ENCODE results near the gene CCDC92. TPM values are rescaled to one million over a fixed set of nuclear protein-coding genes. Genes with fewer than 3 reads are reported as not detected.

CCDC92 gene
- total RNA-seq, 1 experiment from 2014 or later, result 32.3 TPM

- H3K4me3 Mint-ChIP-seq (ENCODE audit: unreplicated experiment), result no peak overlapping the region
- intact Hi-C loops (cut with micrococcal nuclease), result no loop called here
- ChIA-PET POLR2A (no interaction called here), CTCF (interaction anchor here (0.7 to 1.3 kb wide), 2 partner anchors 9 to 155 kb away, joined by 3 to 6 read pairs; no protein-coding TSS in a partner anchor)
- no peaks in the 10 kb centered on the region for H3K9me3 Mint-ChIP-seq (ENCODE audit: unreplicated experiment)
- no peaks in the 10 kb centered on the region for H3K36me3 Mint-ChIP-seq (ENCODE audit: insufficient read depth, unreplicated experiment)
- DNase-seq (ENCODE audit: unreplicated experiment), result no peak
- TF ChIP-seq CTCF (IDR thresholded peaks at IDR 0.05; ENCODE audit: unreplicated experiment), result no peak
- BruUV-seq (replicated peaks), result no TSS peak
- H3K27ac Mint-ChIP-seq (ENCODE audit: low read depth, unreplicated experiment), result no peak overlapping the region
- no peaks in the 10 kb centered on the region for H3K27me3 Mint-ChIP-seq (ENCODE audit: insufficient read depth, unreplicated experiment)
- H3K4me1 Mint-ChIP-seq (ENCODE audit: insufficient read depth, unreplicated experiment), result no peaks in the 10 kb centered on the region
Observed at GRCh38 chr12:123958876-123959275, 13.8 kb downstream of the CCDC92 start.

- intact Hi-C loops (cut with micrococcal nuclease), result no loop called here
- no peak for DNase-seq (ENCODE audit: unreplicated experiment)
- Mint-ChIP-seq H3K27ac (ENCODE audit: low read depth, unreplicated experiment) (no peak overlapping the region), H3K27me3 (ENCODE audit: insufficient read depth, unreplicated experiment) (no peaks in the 10 kb centered on the region), H3K9me3 (ENCODE audit: unreplicated experiment) (no peaks in the 10 kb centered on the region), H3K4me3 (ENCODE audit: unreplicated experiment) (no peak overlapping the region), H3K36me3 (ENCODE audit: insufficient read depth, unreplicated experiment) (no peaks in the 10 kb centered on the region), H3K4me1 (ENCODE audit: insufficient read depth, unreplicated experiment) (no peaks in the 10 kb centered on the region)
- ChIA-PET CTCF (interaction anchor here (0.7 to 1.3 kb wide), 2 partner anchors 8 to 154 kb away, joined by 3 to 6 read pairs; no protein-coding TSS in a partner anchor), POLR2A (no interaction called here)
- BruUV-seq (replicated peaks), result no TSS peak
- TF ChIP-seq CTCF (IDR thresholded peaks at IDR 0.05; ENCODE audit: unreplicated experiment), result no peak
Observed at GRCh38 chr12:123958462-123958861, 14.2 kb downstream of the CCDC92 start.

GRCh38 chr12:123957196-123957595 is 15.4 kb downstream of the CCDC92 start:
- BruUV-seq (replicated peaks), result no TSS peak
- Mint-ChIP-seq H3K27me3 (ENCODE audit: insufficient read depth, unreplicated experiment) (no peaks in the 10 kb centered on the region), H3K36me3 (ENCODE audit: insufficient read depth, unreplicated experiment) (no peaks in the 10 kb centered on the region), H3K4me1 (ENCODE audit: insufficient read depth, unreplicated experiment) (no peaks in the 10 kb centered on the region), H3K27ac (ENCODE audit: low read depth, unreplicated experiment) (no peak overlapping the region), H3K9me3 (ENCODE audit: unreplicated experiment) (no peaks in the 10 kb centered on the region), H3K4me3 (ENCODE audit: unreplicated experiment) (no peak overlapping the region)
- intact Hi-C loops (cut with micrococcal nuclease), result no loop called here
- no peak for TF ChIP-seq CTCF (IDR thresholded peaks at IDR 0.05; ENCODE audit: unreplicated experiment)
- POLR2A ChIA-PET, result interaction anchor here (1.3 kb wide), 1 partner anchor 15 kb away, joined by 4 read pairs; no protein-coding TSS in a partner anchor
- CTCF ChIA-PET, result interaction anchor here (0.6 to 1.3 kb wide), 3 partner anchors 10 to 33 kb away, joined by 3 to 5 read pairs (median 4); no protein-coding TSS in a partner anchor
- DNase-seq (ENCODE audit: unreplicated experiment), result no peak

- no peaks in the 10 kb centered on the region for H3K27me3 Mint-ChIP-seq (ENCODE audit: insufficient read depth, unreplicated experiment)
- H3K4me1 Mint-ChIP-seq (ENCODE audit: insufficient read depth, unreplicated experiment), result no peaks in the 10 kb centered on the region
- no peaks in the 10 kb centered on the region for H3K9me3 Mint-ChIP-seq (ENCODE audit: unreplicated experiment)
- no peak overlapping the region for H3K4me3 Mint-ChIP-seq (ENCODE audit: unreplicated experiment)
- no peak for DNase-seq (ENCODE audit: unreplicated experiment)
- no TSS peak for BruUV-seq (replicated peaks)
- POLR2A ChIA-PET, result interaction anchor here (1.3 to 1.4 kb wide), 2 partner anchors 13 to 16 kb away, joined by 4 to 5 read pairs; no protein-coding TSS in a partner anchor
- intact Hi-C loops (cut with micrococcal nuclease), result no loop called here
- H3K36me3 Mint-ChIP-seq (ENCODE audit: insufficient read depth, unreplicated experiment), result no peaks in the 10 kb centered on the region
- CTCF ChIA-PET, result no interaction called here
- TF ChIP-seq CTCF (IDR thresholded peaks at IDR 0.05; ENCODE audit: unreplicated experiment), result no peak
- no peak overlapping the region for H3K27ac Mint-ChIP-seq (ENCODE audit: low read depth, unreplicated experiment)
Observed at GRCh38 chr12:123956249-123956648, 16.4 kb downstream of the CCDC92 start.

All from MCF 10A (cell line).